ENCODE measurements around the gene OCEL1. TPM values are rescaled to one million over a fixed set of nuclear protein-coding genes. Genes with fewer than 3 reads are reported as not detected.

The OCEL1 gene
- total RNA-seq, 4 donors from 2014 or later = 6.7 to 17.7 (median 9.3) TPM

GRCh38 chr19:17246681-17247425, 20.8 kb downstream of the OCEL1 start:
- ATAC-seq (ENCODE audit: low FRiP score) (no peak), DNase-seq (ENCODE audit: low spot score) (no peak)
- TF ChIP-seq CTCF (IDR thresholded peaks at IDR 0.05) = no peak

GRCh38 chr19:17248011-17248776, 22.2 kb downstream of the OCEL1 start:
- DNase-seq (ENCODE audit: low spot score) (no peak), ATAC-seq (ENCODE audit: low FRiP score) (no peak)
- TF ChIP-seq CTCF (IDR thresholded peaks at IDR 0.05) = no peak

- no peak for DNase-seq (ENCODE audit: low spot score)
- no peak for TF ChIP-seq CTCF (IDR thresholded peaks at IDR 0.05)
- no peak for ATAC-seq (ENCODE audit: low FRiP score)
These were observed 24.0 kb downstream of the OCEL1 start for GRCh38 chr19:17249887-17250548.

GRCh38 chr19:17254636-17255035, 28.6 kb downstream of the OCEL1 start:
- DNase-seq (ENCODE audit: low spot score) (no peak), ATAC-seq (ENCODE audit: low FRiP score) (no peak)
- TF ChIP-seq CTCF (IDR thresholded peaks at IDR 0.05) = no peak

- ATAC-seq (ENCODE audit: low FRiP score) (no peak), DNase-seq (ENCODE audit: low spot score) (no peak)
- no peak for TF ChIP-seq CTCF (IDR thresholded peaks at IDR 0.05)
These were observed 29.2 kb downstream of the OCEL1 start for GRCh38 chr19:17255150-17255621.

- no peak for TF ChIP-seq CTCF (IDR thresholded peaks at IDR 0.05)
- DNase-seq (ENCODE audit: low spot score) (no peak), ATAC-seq (ENCODE audit: low FRiP score) (no peak)
These were observed 30.1 kb downstream of the OCEL1 start for GRCh38 chr19:17256130-17256529.
